Activated CD8-positive, alpha-beta memory T cell treated with anti-CD3 and anti-CD28 coated beads for 4 hours (primary cell): ENCODE data around the gene RASGEF1B.

Experiments used
- DNase-seq, 2 donors: peaks; one replicate each; pipeline ENCODE4 v3.0.0-alpha.2; 2020; ENCODE audit warnings: low read depth in 2 of 2

The RASGEF1B gene

GRCh38 chr4:81395239-81395638, 76.5 kb downstream of the RASGEF1B start:
- DNase-seq = no peak

GRCh38 chr4:81392164-81392563, 79.5 kb downstream of the RASGEF1B start:
- no peak for DNase-seq

GRCh38 chr4:81389720-81390119, 82.0 kb downstream of the RASGEF1B start:
- DNase-seq = no peak

- DNase-seq = no peak
Observed at GRCh38 chr4:81380437-81380836, 91.3 kb downstream of the RASGEF1B start.

- no peak for DNase-seq
Observed at GRCh38 chr4:81378386-81378785, 93.3 kb downstream of the RASGEF1B start.

- no peak for DNase-seq
Observed at GRCh38 chr4:81377191-81377590, 94.5 kb downstream of the RASGEF1B start.

- DNase-seq = no peak
Observed at GRCh38 chr4:81376720-81377119, 95.0 kb downstream of the RASGEF1B start.
